ENCODE data around the gene B3GAT1. TPM values are rescaled to one million over a fixed set of nuclear protein-coding genes. Genes with fewer than 3 reads are reported as not detected.
"Not testable (repeated sequence)": the region's sequence is repeated elsewhere in the genome, so short reads cannot be mapped to it uniquely, and the experiment has no call there.

Gene B3GAT1
- total and polyA plus RNA-seq, 2 experiments from 2014 or later, result not detected

DNA sequence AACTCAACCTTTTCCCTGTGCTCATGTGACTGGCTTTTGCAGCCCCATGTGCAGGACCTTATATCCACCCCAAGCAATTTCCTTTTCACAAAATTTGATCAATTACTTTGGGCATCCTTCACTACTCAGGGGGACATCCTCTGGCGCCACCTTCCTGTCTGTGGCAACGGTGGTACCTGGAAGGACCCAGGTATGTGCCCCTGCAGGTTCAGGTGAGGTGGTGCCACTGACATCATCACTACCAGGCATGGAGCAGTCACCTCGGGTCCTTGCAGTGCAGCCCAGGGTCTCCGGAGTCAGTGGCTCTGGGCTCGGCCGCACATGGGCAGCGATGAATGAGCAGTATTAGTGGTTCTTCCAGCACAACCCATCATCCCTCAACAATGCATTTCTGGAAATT lies 37.7 kb upstream of the B3GAT1 start:
- H3K4me1 ChIP-seq (ENCODE audit: insufficient read depth), result no peaks in the 10 kb centered on the region
- H3K27ac ChIP-seq, result no peak overlapping the region
- H3K27me3 ChIP-seq (replicated peaks; ENCODE audit: insufficient read depth), result no peaks in the 10 kb centered on the region
- H3K9ac ChIP-seq, result no peak overlapping the region
- in situ Hi-C loops (cut with MboI), result no loop called here
- H3K36me3 ChIP-seq (ENCODE audit: low read depth), result no peaks in the 10 kb centered on the region
- 41 to 42% methylated on average over 7 of the region's 7 CpGs for WGBS, 2 experiments (ENCODE audit: low coverage in 1 of 2, low lambda C conversion rate in 2 of 2, missing lambda C conversion rate in 2 of 2)
- H2AFZ ChIP-seq, result no peak overlapping the region
- no peaks in the 10 kb centered on the region for H3K79me2 ChIP-seq (ENCODE audit: insufficient read depth)
- H3K9me3 ChIP-seq (ENCODE audit: low read depth), result no peaks in the 10 kb centered on the region
- H3K9me2 ChIP-seq (ENCODE audit: insufficient read depth), result no peaks in the 10 kb centered on the region
- H3K4me3 ChIP-seq, result no peak overlapping the region
- H3K4me2 ChIP-seq (ENCODE audit: unreplicated experiment), result no peak overlapping the region
- DNase-seq, result no peak
- H4K20me1 ChIP-seq (ENCODE audit: insufficient read depth), result no peaks in the 10 kb centered on the region
- TF ChIP-seq EZH2 (IDR thresholded peaks at IDR 0.05; ENCODE audit: insufficient read depth, poor library complexity, severe bottlenecking) (no peak), EZH2phosphoT487 (IDR thresholded peaks at IDR 0.05; ENCODE audit: insufficient read depth, low read depth) (no peak)
- H3F3A ChIP-seq (ENCODE audit: insufficient read depth), result no peaks in the 10 kb centered on the region

DNA sequence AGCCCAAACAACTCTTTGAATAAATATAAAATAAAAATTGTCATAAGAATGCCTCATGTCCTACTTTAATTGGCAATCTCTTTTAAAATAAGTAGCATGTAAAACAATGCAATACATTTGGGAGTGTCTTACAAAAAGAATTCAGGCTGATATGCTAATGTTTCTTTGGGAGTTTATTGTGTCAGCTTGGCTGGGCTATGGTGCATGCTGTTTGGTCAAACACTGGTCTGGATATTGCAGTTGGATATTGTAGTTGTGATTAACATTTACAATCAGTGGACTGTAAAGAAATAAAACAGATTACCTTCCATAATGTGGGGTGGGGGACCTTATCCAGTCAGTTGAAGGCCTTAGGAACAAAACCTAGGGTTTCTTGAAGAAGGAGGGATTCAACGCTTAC lies 37.0 kb upstream of the B3GAT1 start:
- no peaks in the 10 kb centered on the region for H3K36me3 ChIP-seq (ENCODE audit: low read depth)
- no peak for DNase-seq
- no peak overlapping the region for H3K9ac ChIP-seq
- no peaks in the 10 kb centered on the region for H3K79me2 ChIP-seq (ENCODE audit: insufficient read depth)
- no peak overlapping the region for H2AFZ ChIP-seq
- no peaks in the 10 kb centered on the region for H3K9me3 ChIP-seq (ENCODE audit: low read depth)
- H3K27ac ChIP-seq, result no peak overlapping the region
- TF ChIP-seq EZH2 (IDR thresholded peaks at IDR 0.05; ENCODE audit: insufficient read depth, poor library complexity, severe bottlenecking) (no peak), EZH2phosphoT487 (IDR thresholded peaks at IDR 0.05; ENCODE audit: insufficient read depth, low read depth) (no peak)
- H3K4me3 ChIP-seq, result no peak overlapping the region
- in situ Hi-C loops (cut with MboI), result no loop called here
- H3K4me2 ChIP-seq (ENCODE audit: unreplicated experiment), result no peak overlapping the region
- WGBS, 2 experiments (ENCODE audit: low coverage in 1 of 2, low lambda C conversion rate in 2 of 2, missing lambda C conversion rate in 2 of 2), result 0 to 44% methylated on average over 1 of the region's 1 CpG
- no peaks in the 10 kb centered on the region for H3F3A ChIP-seq (ENCODE audit: insufficient read depth)
- no peaks in the 10 kb centered on the region for H3K4me1 ChIP-seq (ENCODE audit: insufficient read depth)
- H4K20me1 ChIP-seq (ENCODE audit: insufficient read depth), result no peaks in the 10 kb centered on the region
- H3K27me3 ChIP-seq (replicated peaks; ENCODE audit: insufficient read depth), result no peaks in the 10 kb centered on the region
- no peaks in the 10 kb centered on the region for H3K9me2 ChIP-seq (ENCODE audit: insufficient read depth)

DNA sequence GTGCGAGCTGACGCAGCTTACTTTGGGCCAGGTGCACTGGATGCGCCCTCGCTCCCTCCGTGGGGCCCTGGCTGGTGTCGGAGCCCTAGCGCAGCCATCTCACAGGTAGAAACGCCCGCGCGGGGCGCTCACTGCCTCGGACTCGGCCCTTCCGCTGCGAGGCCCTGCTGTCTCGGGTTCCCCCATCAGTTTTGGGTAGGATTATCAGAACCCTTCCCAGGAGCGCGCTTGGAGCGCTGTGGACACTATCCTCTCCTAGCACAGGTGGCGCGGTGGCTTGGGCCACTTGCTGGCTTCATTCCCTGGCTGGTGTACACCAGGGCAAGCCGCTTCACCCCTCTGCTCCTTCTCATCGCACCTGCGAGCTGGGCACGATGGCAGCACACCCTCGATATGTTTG lies 35.7 kb upstream of the B3GAT1 start:
- WGBS, 2 experiments (ENCODE audit: low coverage in 1 of 2, low lambda C conversion rate in 2 of 2, missing lambda C conversion rate in 2 of 2), result 53 to 60% methylated on average over 21 to 27 of the region's 27 CpGs

DNA sequence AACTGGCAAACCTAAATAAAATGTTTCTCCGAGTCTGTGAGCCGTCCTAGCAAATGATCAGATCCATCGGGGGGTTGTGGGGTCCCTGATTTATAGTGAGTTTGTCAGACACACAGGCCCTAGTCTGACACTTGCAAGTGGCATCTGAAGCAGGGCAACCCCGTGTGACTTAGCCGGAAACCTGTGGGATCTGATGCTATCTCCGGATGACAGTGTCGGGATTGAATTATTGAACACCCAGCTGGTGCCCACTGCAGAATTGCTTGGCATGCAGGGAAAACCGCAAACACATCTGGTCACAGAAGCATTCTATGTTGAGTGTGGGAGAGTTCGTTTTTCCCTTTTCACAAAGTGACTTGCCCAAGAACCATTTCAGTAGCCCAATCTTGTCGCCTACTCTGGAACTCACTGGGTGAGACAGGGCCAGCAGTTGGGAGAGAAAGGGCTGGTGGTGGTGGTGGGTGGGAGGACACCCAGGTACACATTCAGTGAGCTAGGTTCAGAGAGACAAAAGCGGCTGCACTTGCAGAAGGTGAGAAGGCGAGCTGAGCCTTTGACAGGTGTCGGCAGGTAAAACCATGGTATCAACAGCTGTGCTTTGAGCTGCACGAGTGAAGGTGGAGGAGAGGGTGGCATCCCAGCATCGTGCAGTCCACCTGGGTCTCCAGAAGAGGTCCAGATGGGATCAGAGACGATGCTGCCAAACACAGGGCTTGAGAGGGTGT lies 33.7 kb upstream of the B3GAT1 start:
- no peak overlapping the region for H2AFZ ChIP-seq
- H3K79me2 ChIP-seq (ENCODE audit: insufficient read depth), result no peaks in the 10 kb centered on the region

More for the DNA sequence above, 35.7 kb upstream of the B3GAT1 start:
- in situ Hi-C loops (cut with MboI), result no loop called here
- Histone ChIP-seq H3K9me3 (ENCODE audit: low read depth) (no peaks in the 10 kb centered on the region), H3K4me2 (ENCODE audit: unreplicated experiment) (no peak overlapping the region), H3K36me3 (ENCODE audit: low read depth) (no peaks in the 10 kb centered on the region), H3F3A (ENCODE audit: insufficient read depth) (no peaks in the 10 kb centered on the region), H2AFZ (no peak overlapping the region), H3K79me2 (ENCODE audit: insufficient read depth) (no peaks in the 10 kb centered on the region), H3K27me3 (replicated peaks; ENCODE audit: insufficient read depth) (no peaks in the 10 kb centered on the region), H3K9ac (no peak overlapping the region), H3K4me1 (ENCODE audit: insufficient read depth) (no peaks in the 10 kb centered on the region), H3K9me2 (ENCODE audit: insufficient read depth) (no peaks in the 10 kb centered on the region), H3K4me3 (no peak overlapping the region), H4K20me1 (ENCODE audit: insufficient read depth) (no peaks in the 10 kb centered on the region), H3K27ac (no peak overlapping the region)
- DNase-seq, result no peak
- TF ChIP-seq EZH2 (IDR thresholded peaks at IDR 0.05; ENCODE audit: insufficient read depth, poor library complexity, severe bottlenecking) (no peak), EZH2phosphoT487 (IDR thresholded peaks at IDR 0.05; ENCODE audit: insufficient read depth, low read depth) (no peak)

DNA sequence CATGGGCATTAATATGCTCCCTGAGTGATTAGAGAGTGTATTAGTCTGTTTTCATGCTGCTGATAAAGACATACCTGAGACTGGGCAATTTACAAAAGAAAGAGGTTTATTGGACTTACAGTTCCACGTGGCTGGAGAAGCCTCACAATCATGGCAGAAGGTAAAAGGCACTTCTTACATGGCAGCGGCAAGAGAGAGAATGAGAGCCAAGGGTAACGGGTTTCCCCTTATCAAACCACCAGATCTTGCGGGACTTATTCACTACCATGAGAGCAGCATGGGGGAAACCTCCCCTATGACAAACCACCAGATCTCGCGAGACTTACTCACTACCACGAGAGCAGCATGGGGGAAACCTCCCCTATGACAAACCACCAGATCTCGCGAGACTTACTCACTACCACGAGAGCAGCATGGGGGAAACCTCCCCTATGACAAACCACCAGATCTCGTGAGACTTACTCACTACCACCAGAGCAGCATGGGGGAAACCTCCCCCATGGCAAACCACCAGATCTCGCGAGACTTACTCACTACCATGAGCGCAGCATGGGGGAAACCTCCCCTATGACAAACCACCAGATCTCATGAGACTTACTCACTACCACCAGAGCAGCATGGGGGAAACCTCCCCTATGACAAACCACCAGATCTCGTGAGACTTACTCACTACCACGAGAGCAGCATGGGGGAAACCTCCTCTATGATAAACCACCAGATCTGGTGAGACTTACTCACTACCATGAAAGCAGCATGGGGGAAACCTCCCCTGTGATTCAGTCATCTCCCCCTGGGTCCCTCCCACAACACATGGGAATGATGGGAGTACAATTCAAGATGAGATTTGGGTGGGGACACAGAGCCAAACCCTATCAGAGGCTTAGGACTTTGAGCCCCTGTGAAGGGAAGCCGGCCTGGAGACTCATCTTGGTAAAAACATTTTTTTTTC lies 32.4 kb upstream of the B3GAT1 start:
- H4K20me1 ChIP-seq (ENCODE audit: insufficient read depth); H3K4me2 ChIP-seq (ENCODE audit: unreplicated experiment); H3K4me3 ChIP-seq; H3K9ac ChIP-seq; H3K4me1 ChIP-seq (ENCODE audit: insufficient read depth); H3F3A ChIP-seq (ENCODE audit: insufficient read depth); H3K36me3 ChIP-seq (ENCODE audit: low read depth); H3K9me3 ChIP-seq (ENCODE audit: low read depth); H2AFZ ChIP-seq; H3K9me2 ChIP-seq (ENCODE audit: insufficient read depth); H3K79me2 ChIP-seq (ENCODE audit: insufficient read depth); DNase-seq; in situ Hi-C loops (cut with MboI); H3K27me3 ChIP-seq (replicated peaks; ENCODE audit: insufficient read depth); H3K27ac ChIP-seq: not testable (repeated sequence)
- WGBS, 2 experiments (ENCODE audit: low coverage in 1 of 2, low lambda C conversion rate in 2 of 2, missing lambda C conversion rate in 2 of 2), result 49 to 52% methylated on average over 13 to 17 of the region's 17 CpGs

More for the DNA sequence above, 33.7 kb upstream of the B3GAT1 start:
- Histone ChIP-seq H3K9ac (no peak overlapping the region), H3K36me3 (ENCODE audit: low read depth) (no peaks in the 10 kb centered on the region), H3K4me3 (no peak overlapping the region), H3K27me3 (replicated peaks; ENCODE audit: insufficient read depth) (no peaks in the 10 kb centered on the region), H3F3A (ENCODE audit: insufficient read depth) (no peaks in the 10 kb centered on the region), H4K20me1 (ENCODE audit: insufficient read depth) (no peaks in the 10 kb centered on the region), H3K4me2 (ENCODE audit: unreplicated experiment) (no peak overlapping the region), H3K4me1 (ENCODE audit: insufficient read depth) (no peaks in the 10 kb centered on the region), H3K9me3 (ENCODE audit: low read depth) (no peaks in the 10 kb centered on the region), H3K27ac (no peak overlapping the region), H3K9me2 (ENCODE audit: insufficient read depth) (no peaks in the 10 kb centered on the region)
- no peak for DNase-seq
- TF ChIP-seq EZH2phosphoT487 (IDR thresholded peaks at IDR 0.05; ENCODE audit: insufficient read depth, low read depth), result no peak
- no peak for TF ChIP-seq EZH2 (IDR thresholded peaks at IDR 0.05; ENCODE audit: insufficient read depth, poor library complexity, severe bottlenecking)
- 35 to 38% methylated on average over 16 of the region's 16 CpGs for WGBS, 2 experiments (ENCODE audit: low coverage in 1 of 2, low lambda C conversion rate in 2 of 2, missing lambda C conversion rate in 2 of 2)
- in situ Hi-C loops (cut with MboI), result no loop called here

Measured in GM23248 (cell line).